CD14-positive monocyte (primary cell): ENCODE data around the gene FNDC3B. TPM values are rescaled to one million over a fixed set of nuclear protein-coding genes. Genes with fewer than 3 reads are reported as not detected.

Experiments
- DNase-seq, 3 donors: peaks; one replicate each; pipeline ENCODE4 v3.0.0-alpha.2; 2011 to 2022
- H2AFZ ChIP-seq: 2 replicates; pipeline ENCODE4 v1.6.0; 2012; ENCODE audit warnings: mild to moderate bottlenecking, low read depth, low read length, inconsistent platforms; ENCODE audit not compliant: insufficient read depth, poor library complexity, severe bottlenecking
- H3K27ac ChIP-seq, 2 donors: 1 replicate in 1 of 2; 2 replicates in 1 of 2; pipeline ENCODE4 v1.5.1; 2012 to 2013; ENCODE audit warnings: low read length in 2 of 2, control low read depth in 1 of 2, inconsistent platforms in 1 of 2, low read depth in 1 of 2, mild to moderate bottlenecking in 1 of 2
- H3K27me3 ChIP-seq, 2 donors: one replicate each; pipeline versions ENCODE4 v1.6.0 to v1.6.1; 2011 to 2013; ENCODE audit warnings: low read length in 2 of 2; ENCODE audit not compliant: control insufficient read depth in 2 of 2, insufficient read depth in 2 of 2
- H3K36me3 ChIP-seq, 2 donors: replicated peaks in 1 of 2; 1 replicate in 1 of 2; 2 replicates in 1 of 2; pipeline versions ENCODE4 v1.5.1 to v1.6.1; 2012 to 2013; ENCODE audit warnings: low read length in 2 of 2, control low read depth in 1 of 2, inconsistent platforms in 1 of 2, mild to moderate bottlenecking in 1 of 2; ENCODE audit not compliant: insufficient read depth in 2 of 2, control insufficient read depth in 1 of 2
- H3K4me1 ChIP-seq, 2 donors: 1 replicate in 1 of 2; 2 replicates in 1 of 2; pipeline versions ENCODE4 v1.5.1 to v1.6.1; 2012 to 2013; ENCODE audit warnings: low read length in 2 of 2, control low read depth in 1 of 2, inconsistent platforms in 1 of 2, mild to moderate bottlenecking in 1 of 2, moderate library complexity in 1 of 2; ENCODE audit not compliant: insufficient read depth in 2 of 2, control insufficient read depth in 1 of 2
- H3K4me2 ChIP-seq: replicated peaks from 2 replicates; pipeline ENCODE3; 2012; ENCODE audit warnings: low read length, moderate library complexity, mild to moderate bottlenecking; ENCODE audit not compliant: poor library complexity, severe bottlenecking; ENCODE audit errors: extremely low read depth
- H3K4me3 ChIP-seq, 3 experiments: fragments of 200-600 bp in 1 of 3; sonication (generic) in 1 of 3; replicated peaks in 1 of 3; 1 replicate in 2 of 3; 2 replicates in 1 of 3; pipeline ENCODE4 v1.5.1; 2011 to 2013; ENCODE audit warnings: low read length in 3 of 3, mild to moderate bottlenecking in 3 of 3, control low read depth in 2 of 3, low read depth in 2 of 3, inconsistent platforms in 1 of 3, moderate library complexity in 1 of 3
- H3K79me2 ChIP-seq: 2 replicates; pipeline ENCODE4 v1.6.0; 2012; ENCODE audit warnings: mild to moderate bottlenecking, control low read depth, inconsistent platforms, low read length, moderate library complexity; ENCODE audit not compliant: insufficient read depth
- H3K9ac ChIP-seq: 2 replicates; pipeline ENCODE4 v1.6.0; 2017; ENCODE audit warnings: low read length, mild to moderate bottlenecking; ENCODE audit not compliant: insufficient read depth, poor library complexity, severe bottlenecking
- H3K9me3 ChIP-seq, 2 donors: replicated peaks in 1 of 2; 1 replicate in 1 of 2; 2 replicates in 1 of 2; pipeline versions ENCODE4 v1.5.1 to v1.6.1; 2012 to 2013; ENCODE audit warnings: low read length in 2 of 2, control low read depth in 1 of 2; ENCODE audit not compliant: control insufficient read depth in 1 of 2, insufficient read depth in 1 of 2
- H4K20me1 ChIP-seq: 2 replicates; pipeline ENCODE4 v1.6.0; 2012; ENCODE audit warnings: mild to moderate bottlenecking, low read length, control low read depth, moderate library complexity; ENCODE audit not compliant: insufficient read depth
- H3K27ac Mint-ChIP-seq, 7 donors: one replicate each; pipeline ENCODE4 v1.8.0; 2020; ENCODE audit warnings: mild to moderate bottlenecking in 7 of 7, mixed read lengths in 7 of 7, moderate library complexity in 6 of 7, inconsistent platforms in 2 of 7
- H3K27me3 Mint-ChIP-seq, 3 donors: one replicate each; pipeline ENCODE4 v1.8.0; 2021 to 2022; ENCODE audit warnings: low read depth in 3 of 3, mild to moderate bottlenecking in 3 of 3, mixed read lengths in 3 of 3, moderate library complexity in 3 of 3, inconsistent platforms in 1 of 3
- H3K36me3 Mint-ChIP-seq, 2 donors: one replicate each; pipeline ENCODE4 v1.8.0; 2020; ENCODE audit warnings: mixed read lengths in 2 of 2, inconsistent platforms in 1 of 2, mild to moderate bottlenecking in 1 of 2
- H3K4me1 Mint-ChIP-seq: one replicate; pipeline ENCODE4 v1.8.0; 2020; ENCODE audit warnings: mild to moderate bottlenecking, mixed read lengths
- H3K4me3 Mint-ChIP-seq, 2 donors: one replicate each; pipeline ENCODE4 v1.8.0; 2020; ENCODE audit warnings: mild to moderate bottlenecking in 2 of 2, mixed read lengths in 2 of 2, moderate library complexity in 1 of 2
- H3K9me3 Mint-ChIP-seq, 7 donors: one replicate each; pipeline ENCODE4 v1.8.0; 2020 to 2022; ENCODE audit warnings: mixed read lengths in 7 of 7, mild to moderate bottlenecking in 6 of 7, moderate library complexity in 6 of 7, inconsistent platforms in 2 of 7
- WGBS: methylation state at CpG from one replicate; pipeline ENCODE4 v1.1.5; 2013; ENCODE audit warnings: missing lambda C conversion rate; ENCODE audit not compliant: insufficient coverage; 5-methylcytosine and 5-hydroxymethylcytosine counted together
- intact Hi-C, 2 donors: fragments of 100-400 bp; cut with micrococcal nuclease; formaldehyde crosslinking; loops; one replicate each; pipeline versions ENCODE4 v1.15.0 to v1.15.1; 2023
- polyA plus RNA-seq, 3 donors: library from polyadenylated mRNA; depleted of rRNA in 1 of 3; unstranded in 2 of 3; stranded (reverse) in 1 of 3; fragments of 300-500 nt in 2 of 3; fragments of >200 nt in 1 of 3; fragmentation: Illumina TruSeq in 2 of 3; gene quantifications; 1 replicate in 2 of 3; 2 replicates in 1 of 3; pipeline ENCODE4 v1.2.3, GENCODE V29; 2012 to 2021
- TF ChIP-seq, protein P1 (sequence below): fragments of 200-600 bp; IDR thresholded peaks from one replicate; pipeline ENCODE4 v1.8.0; 2022; ENCODE audit warnings: antibody characterized with exemption, mild to moderate bottlenecking

Gene FNDC3B
- polyA plus RNA-seq, 3 donors: 19.6 to 36.1 (median 25.7) TPM

GRCh38 chr3:172378439-172378838 is 339.1 kb downstream of the FNDC3B start:
- H3K4me1 Mint-ChIP-seq: no peaks in the 10 kb centered on the region
- H2AFZ ChIP-seq: no peak overlapping the region
- H3K4me3 ChIP-seq: no peak overlapping the region
- peaks cover 1% of the 10 kb centered on the region for H3K79me2 ChIP-seq
- H3K27ac ChIP-seq: no peak overlapping the region
- H3K36me3 Mint-ChIP-seq: peaks cover 89 to 95% of the 10 kb centered on the region in 2 donors
- peaks cover 0 to 2% (median 0%) of the 10 kb centered on the region in 7 donors for H3K9me3 Mint-ChIP-seq
- no peak overlapping the region for H3K9ac ChIP-seq
- no peak overlapping the region for H3K27ac Mint-ChIP-seq
- no peaks in the 10 kb centered on the region for H3K9me3 ChIP-seq
- H3K4me1 ChIP-seq: no peaks in the 10 kb centered on the region
- no peak overlapping the region for H3K4me3 Mint-ChIP-seq
- TF ChIP-seq, protein P1, sequence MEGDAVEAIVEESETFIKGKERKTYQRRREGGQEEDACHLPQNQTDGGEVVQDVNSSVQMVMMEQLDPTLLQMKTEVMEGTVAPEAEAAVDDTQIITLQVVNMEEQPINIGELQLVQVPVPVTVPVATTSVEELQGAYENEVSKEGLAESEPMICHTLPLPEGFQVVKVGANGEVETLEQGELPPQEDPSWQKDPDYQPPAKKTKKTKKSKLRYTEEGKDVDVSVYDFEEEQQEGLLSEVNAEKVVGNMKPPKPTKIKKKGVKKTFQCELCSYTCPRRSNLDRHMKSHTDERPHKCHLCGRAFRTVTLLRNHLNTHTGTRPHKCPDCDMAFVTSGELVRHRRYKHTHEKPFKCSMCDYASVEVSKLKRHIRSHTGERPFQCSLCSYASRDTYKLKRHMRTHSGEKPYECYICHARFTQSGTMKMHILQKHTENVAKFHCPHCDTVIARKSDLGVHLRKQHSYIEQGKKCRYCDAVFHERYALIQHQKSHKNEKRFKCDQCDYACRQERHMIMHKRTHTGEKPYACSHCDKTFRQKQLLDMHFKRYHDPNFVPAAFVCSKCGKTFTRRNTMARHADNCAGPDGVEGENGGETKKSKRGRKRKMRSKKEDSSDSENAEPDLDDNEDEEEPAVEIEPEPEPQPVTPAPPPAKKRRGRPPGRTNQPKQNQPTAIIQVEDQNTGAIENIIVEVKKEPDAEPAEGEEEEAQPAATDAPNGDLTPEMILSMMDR: no peak
- no peak overlapping the region for H3K4me2 ChIP-seq
- H3K27me3 Mint-ChIP-seq: no peaks in the 10 kb centered on the region
- no peak for DNase-seq
- peaks cover 3% of the 10 kb centered on the region for H4K20me1 ChIP-seq
- WGBS: no CpG with 5 or more reads among the region's 2 CpGs
- intact Hi-C loops: no loop called here
- H3K27me3 ChIP-seq: no peaks in the 10 kb centered on the region
- H3K36me3 ChIP-seq: peaks cover 68 to 91% of the 10 kb centered on the region in 2 donors

DNA sequence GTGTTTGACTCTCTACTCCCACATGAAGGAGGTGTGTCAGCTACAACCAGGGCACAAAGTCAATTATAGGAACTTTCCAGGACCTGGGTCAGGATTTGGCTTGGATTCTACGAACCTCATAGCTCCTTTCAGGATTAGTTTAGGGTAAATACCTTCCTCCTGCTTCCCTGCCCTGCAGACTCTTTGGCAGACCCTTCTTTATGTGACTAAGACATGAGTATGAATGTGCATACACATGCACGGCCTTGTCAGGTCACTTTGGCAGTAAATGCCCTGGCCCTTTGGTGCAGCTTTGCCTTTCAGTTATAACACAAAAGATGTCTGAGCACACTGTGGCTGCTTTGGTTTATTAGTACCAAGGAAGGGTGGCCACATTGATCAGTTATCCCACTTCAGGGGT is 340.0 kb downstream of the FNDC3B start:
- Histone ChIP-seq H2AFZ (no peak overlapping the region), H4K20me1 (peaks cover 6% of the 10 kb centered on the region), H3K36me3 (peaks cover 68 to 91% of the 10 kb centered on the region in 2 donors), H3K4me3 (no peak overlapping the region), H3K9ac (no peak overlapping the region), H3K4me2 (no peak overlapping the region), H3K79me2 (peaks cover 5% of the 10 kb centered on the region), H3K27ac (no peak overlapping the region), H3K9me3 (no peaks in the 10 kb centered on the region), H3K4me1 (no peaks in the 10 kb centered on the region), H3K27me3 (no peaks in the 10 kb centered on the region)
- Mint-ChIP-seq H3K4me1 (no peaks in the 10 kb centered on the region), H3K9me3 (peaks cover 0 to 2% (median 0%) of the 10 kb centered on the region in 7 donors), H3K4me3 (no peak overlapping the region), H3K36me3 (peaks cover 85 to 92% of the 10 kb centered on the region in 2 donors), H3K27me3 (no peaks in the 10 kb centered on the region), H3K27ac (no peak overlapping the region)
- no peak for DNase-seq
- WGBS: 100% methylated on average over 1 of the region's 2 CpGs
- intact Hi-C loops: no loop called here
- TF ChIP-seq, protein P1: no peak
